ENCODE data around the gene UPF1. TPM values are rescaled to one million over a fixed set of nuclear protein-coding genes. Genes with fewer than 3 reads are reported as not detected.
A peak's percentile ranks its signal among the peaks of the same experiment; 100 is the strongest.

The UPF1 gene
- polyA plus RNA-seq, 3 donors, result 48.5 to 63.6 (median 57.5) TPM

- no peak for DNase-seq (ENCODE audit: extremely low read depth in 1 of 11, low read depth in 9 of 11, low spot score in 4 of 11)
Measured at GRCh38 chr19:18848878-18849661, 17.3 kb downstream of the UPF1 start.

GRCh38 chr19:18849838-18850400 lies 18.2 kb downstream of the UPF1 start:
- DNase-seq (ENCODE audit: extremely low read depth in 1 of 11, low read depth in 9 of 11, low spot score in 4 of 11), result no peak

GRCh38 chr19:18850471-18851375 lies 19.0 kb downstream of the UPF1 start:
- peak in 2 of 11 donors; percentile 30 to 46 for DNase-seq (ENCODE audit: extremely low read depth in 1 of 11, low read depth in 9 of 11, low spot score in 4 of 11)

- no peak for DNase-seq (ENCODE audit: extremely low read depth in 1 of 11, low read depth in 9 of 11, low spot score in 4 of 11)
Measured at GRCh38 chr19:18851673-18852325, 20.0 kb downstream of the UPF1 start.

GRCh38 chr19:18852648-18853047 lies 20.9 kb downstream of the UPF1 start:
- no peak for DNase-seq (ENCODE audit: extremely low read depth in 1 of 11, low read depth in 9 of 11, low spot score in 4 of 11)

- DNase-seq (ENCODE audit: extremely low read depth in 1 of 11, low read depth in 9 of 11, low spot score in 4 of 11), result no peak
Measured at GRCh38 chr19:18853755-18854427, 22.1 kb downstream of the UPF1 start.

GRCh38 chr19:18854982-18855381 lies 23.2 kb downstream of the UPF1 start:
- no peak for DNase-seq (ENCODE audit: extremely low read depth in 1 of 11, low read depth in 9 of 11, low spot score in 4 of 11)

GRCh38 chr19:18855647-18856384 lies 24.1 kb downstream of the UPF1 start:
- DNase-seq (ENCODE audit: extremely low read depth in 1 of 11, low read depth in 9 of 11, low spot score in 4 of 11), result no peak

GRCh38 chr19:18856385-18857126 lies 24.8 kb downstream of the UPF1 start:
- peak in 3 of 11 donors; percentile 49 to 55 (median 50) for DNase-seq (ENCODE audit: extremely low read depth in 1 of 11, low read depth in 9 of 11, low spot score in 4 of 11)

GRCh38 chr19:18857223-18857622 lies 25.5 kb downstream of the UPF1 start:
- no peak for DNase-seq (ENCODE audit: extremely low read depth in 1 of 11, low read depth in 9 of 11, low spot score in 4 of 11)

GRCh38 chr19:18858906-18859646 lies 27.3 kb downstream of the UPF1 start:
- DNase-seq (ENCODE audit: extremely low read depth in 1 of 11, low read depth in 9 of 11, low spot score in 4 of 11), result no peak

GRCh38 chr19:18859676-18860301 lies 28.0 kb downstream of the UPF1 start:
- no peak for DNase-seq (ENCODE audit: extremely low read depth in 1 of 11, low read depth in 9 of 11, low spot score in 4 of 11)

GRCh38 chr19:18860302-18860700 lies 28.5 kb downstream of the UPF1 start:
- no peak for DNase-seq (ENCODE audit: extremely low read depth in 1 of 11, low read depth in 9 of 11, low spot score in 4 of 11)

- no peak for DNase-seq (ENCODE audit: extremely low read depth in 1 of 11, low read depth in 9 of 11, low spot score in 4 of 11)
Measured at GRCh38 chr19:18860725-18861124, 29.0 kb downstream of the UPF1 start.

GRCh38 chr19:18861235-18861634 lies 29.5 kb downstream of the UPF1 start:
- DNase-seq (ENCODE audit: extremely low read depth in 1 of 11, low read depth in 9 of 11, low spot score in 4 of 11), result no peak

- no peak for DNase-seq (ENCODE audit: extremely low read depth in 1 of 11, low read depth in 9 of 11, low spot score in 4 of 11)
Measured at GRCh38 chr19:18861917-18862316, 30.2 kb downstream of the UPF1 start.

Measured in renal cortex interstitium (tissue), 11 donors.